Neural progenitor cell (in vitro differentiated cells): Measurements from ENCODE around the gene CFAP68. TPM values are rescaled to one million over a fixed set of nuclear protein-coding genes. Genes with fewer than 3 reads are reported as not detected.

Source experiments
- DNase-seq: peaks from one replicate; pipeline ENCODE4 v3.0.0-alpha.2; 2016; ENCODE audit warnings: low spot score
- H2AFZ ChIP-seq: fragments of 200-600 bp; sonication (generic); replicated peaks from 2 replicates; pipeline ENCODE4 v1.6.1; 2016; ENCODE audit warnings: antibody characterized with exemption
- H3F3A ChIP-seq: fragments of 200-600 bp; sonication (generic); 2 replicates; pipeline ENCODE4 v1.6.1; 2016; ENCODE audit warnings: antibody characterized with exemption, low read depth
- H3K27ac ChIP-seq: fragments of 200-600 bp; sonication (generic); 2 replicates; pipeline ENCODE4 v1.5.1; 2016; ENCODE audit warnings: mild to moderate bottlenecking
- H3K27me3 ChIP-seq: fragments of 200-600 bp; sonication (generic); 2 replicates; pipeline ENCODE4 v1.6.1; 2016; ENCODE audit warnings: mild to moderate bottlenecking, moderate library complexity
- H3K36me3 ChIP-seq: fragments of 200-600 bp; sonication (generic); 2 replicates; pipeline ENCODE4 v1.5.1; 2016
- H3K4me1 ChIP-seq: fragments of 200-600 bp; sonication (generic); 2 replicates; pipeline ENCODE4 v1.6.1; 2016; ENCODE audit warnings: mixed run types
- H3K4me2 ChIP-seq: fragments of 200-600 bp; sonication (generic); 2 replicates; pipeline ENCODE4 v1.6.1; 2016
- H3K4me3 ChIP-seq: fragments of 200-600 bp; sonication (generic); 2 replicates; pipeline ENCODE4 v1.5.1; 2016
- H3K79me2 ChIP-seq: fragments of 200-600 bp; sonication (generic); 2 replicates; pipeline ENCODE4 v1.6.1; 2016; ENCODE audit warnings: low read depth
- H3K9ac ChIP-seq: fragments of 200-600 bp; sonication (generic); 2 replicates; pipeline ENCODE4 v1.6.1; 2016
- H3K9me3 ChIP-seq: fragments of 200-600 bp; sonication (generic); 2 replicates; pipeline ENCODE4 v1.5.1; 2016; ENCODE audit warnings: low read depth
- H4K20me1 ChIP-seq: fragments of 200-600 bp; sonication (generic); 2 replicates; pipeline ENCODE4 v1.6.1; 2016; ENCODE audit warnings: low read depth
- H3K27ac Mint-ChIP-seq: 3 replicates; pipeline ENCODE4 v1.8.0; 2021; ENCODE audit warnings: mixed read lengths
- H3K27me3 Mint-ChIP-seq: 2 replicates; pipeline ENCODE4 v1.8.0; 2022; ENCODE audit warnings: low read depth, mild to moderate bottlenecking, inconsistent platforms, moderate library complexity, mixed read lengths; ENCODE audit not compliant: insufficient read depth
- H3K36me3 Mint-ChIP-seq: 3 replicates; pipeline ENCODE4 v1.8.0; 2021; ENCODE audit warnings: mixed read lengths
- H3K4me1 Mint-ChIP-seq: 3 replicates; pipeline ENCODE4 v1.8.0; 2021; ENCODE audit warnings: mixed read lengths
- H3K4me3 Mint-ChIP-seq: 3 replicates; pipeline ENCODE4 v1.8.0; 2021; ENCODE audit warnings: mild to moderate bottlenecking, moderate library complexity, mixed read lengths
- H3K9me3 Mint-ChIP-seq: 3 replicates; pipeline ENCODE4 v1.8.0; 2020; ENCODE audit warnings: mixed read lengths
- EZH2 ChIP-seq: fragments of 200-600 bp; sonication (generic); IDR thresholded peaks from 2 replicates; pipeline ENCODE4 v1.6.1; 2017; ENCODE audit warnings: antibody characterized with exemption, mild to moderate bottlenecking, moderate library complexity
- EZH2phosphoT487 ChIP-seq: fragments of 200-600 bp; sonication (generic); IDR thresholded peaks from 2 replicates; pipeline ENCODE4 v1.6.1; 2017; ENCODE audit warnings: antibody characterized with exemption
- total RNA-seq: library from RNA; depleted of rRNA; stranded (reverse); fragments of >200 nt; gene quantifications from 2 replicates; pipeline ENCODE4 v1.2.3, GENCODE V29; 2015; ENCODE audit warnings: low replicate concordance
- TF ChIP-seq, protein P1 (sequence below): fragments of 200-600 bp; sonication (generic); IDR thresholded peaks from 2 replicates; pipeline ENCODE4 v1.5.1; 2017; ENCODE audit warnings: antibody characterized with exemption, mild to moderate bottlenecking

Gene CFAP68
- total RNA-seq, 1 donor from 2014 or later = 46.7 TPM

DNA sequence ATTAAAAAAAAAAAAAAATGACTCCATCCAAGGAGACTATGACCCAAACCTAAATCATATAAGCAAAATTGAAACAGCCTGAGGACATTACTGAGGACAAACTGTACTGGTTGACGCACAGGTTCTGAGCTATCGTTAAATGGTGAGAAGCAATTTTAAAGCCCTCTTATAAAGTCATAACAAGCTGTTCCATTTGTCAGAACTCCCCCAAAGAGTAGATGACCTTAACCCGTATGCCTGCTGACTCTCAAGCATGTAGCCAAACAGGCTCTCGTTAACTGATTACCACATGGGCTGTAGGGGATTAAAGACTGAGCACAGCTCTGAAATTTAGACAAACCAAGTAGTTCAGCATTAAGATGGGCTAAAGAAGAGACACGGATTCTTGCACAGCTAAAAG, 30.0 kb downstream of the CFAP68 start:
- Mint-ChIP-seq H3K4me3 (no peak overlapping the region), H3K27ac (no peak overlapping the region), H3K4me1 (peaks cover 10% of the 10 kb centered on the region), H3K27me3 (no peaks in the 10 kb centered on the region), H3K9me3 (no peaks in the 10 kb centered on the region), H3K36me3 (no peaks in the 10 kb centered on the region)
- DNase-seq = no peak
- H2AFZ ChIP-seq = no peak overlapping the region
- H3K27me3 ChIP-seq = no peaks in the 10 kb centered on the region
- H3K9me3 ChIP-seq = no peaks in the 10 kb centered on the region
- TF ChIP-seq EZH2phosphoT487 (no peak), EZH2 (no peak)
- no peak overlapping the region for H3K4me2 ChIP-seq
- no peak overlapping the region for H3K4me3 ChIP-seq
- peaks cover 9% of the 10 kb centered on the region for H3K4me1 ChIP-seq
- no peaks in the 10 kb centered on the region for H4K20me1 ChIP-seq
- no peaks in the 10 kb centered on the region for H3F3A ChIP-seq
- H3K79me2 ChIP-seq = no peaks in the 10 kb centered on the region
- H3K36me3 ChIP-seq = no peaks in the 10 kb centered on the region
- no peak overlapping the region for H3K9ac ChIP-seq
- no peak overlapping the region for H3K27ac ChIP-seq

DNA sequence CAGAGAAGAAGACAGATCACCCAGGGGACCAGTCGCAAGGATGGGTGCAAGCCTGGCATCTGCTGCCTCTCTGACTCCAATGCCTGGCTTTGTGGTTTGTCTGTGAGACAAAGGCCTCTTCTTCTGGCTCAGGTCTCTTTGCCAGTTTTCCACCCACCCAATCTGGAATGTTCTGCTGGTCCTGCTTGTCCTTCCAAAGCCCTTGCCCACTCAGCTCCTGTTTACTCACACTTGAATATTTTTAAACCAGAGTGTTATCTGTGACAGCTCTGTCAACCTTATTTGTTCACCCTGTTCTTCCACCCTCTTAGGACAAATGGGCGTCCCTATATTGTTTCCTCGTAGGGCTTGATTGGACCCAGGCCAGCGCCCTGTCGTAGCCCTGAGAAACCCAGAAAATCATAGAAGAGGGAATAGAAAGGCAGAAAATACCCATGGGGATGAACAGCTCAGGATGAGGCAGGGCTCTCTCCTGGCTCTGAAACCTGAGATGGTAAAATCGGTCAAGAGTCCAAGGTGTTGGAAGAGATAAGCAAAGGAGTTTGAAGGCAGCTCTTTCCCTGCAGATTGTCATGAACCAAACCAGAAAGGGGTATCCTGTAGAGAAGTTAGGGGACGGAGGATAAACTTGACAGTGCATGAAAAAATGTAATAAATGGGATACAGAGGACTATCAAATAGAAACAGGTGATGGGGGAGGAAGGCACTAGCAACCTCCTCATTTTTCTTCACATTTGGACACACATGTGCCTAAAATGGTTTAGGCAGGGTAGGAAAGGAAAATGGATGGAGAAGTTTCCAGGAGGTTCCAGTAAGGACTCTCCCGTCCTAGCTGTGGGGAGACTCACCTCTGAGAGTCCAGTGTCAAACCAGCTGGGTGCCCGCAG, 31.6 kb downstream of the CFAP68 start:
- peaks cover 10% of the 10 kb centered on the region for H3K4me1 Mint-ChIP-seq
- Histone ChIP-seq H3K27me3 (no peaks in the 10 kb centered on the region), H3K27ac (no peak overlapping the region), H3K4me2 (no peak overlapping the region), H3K36me3 (no peaks in the 10 kb centered on the region), H3K79me2 (no peaks in the 10 kb centered on the region), H3K9me3 (no peaks in the 10 kb centered on the region), H3K9ac (no peak overlapping the region), H2AFZ (no peak overlapping the region), H3K4me3 (no peak overlapping the region), H3F3A (no peaks in the 10 kb centered on the region), H3K4me1 (peaks cover 9% of the 10 kb centered on the region), H4K20me1 (no peaks in the 10 kb centered on the region)
- TF ChIP-seq EZH2 (no peak), EZH2phosphoT487 (no peak)
- TF ChIP-seq, protein P1, sequence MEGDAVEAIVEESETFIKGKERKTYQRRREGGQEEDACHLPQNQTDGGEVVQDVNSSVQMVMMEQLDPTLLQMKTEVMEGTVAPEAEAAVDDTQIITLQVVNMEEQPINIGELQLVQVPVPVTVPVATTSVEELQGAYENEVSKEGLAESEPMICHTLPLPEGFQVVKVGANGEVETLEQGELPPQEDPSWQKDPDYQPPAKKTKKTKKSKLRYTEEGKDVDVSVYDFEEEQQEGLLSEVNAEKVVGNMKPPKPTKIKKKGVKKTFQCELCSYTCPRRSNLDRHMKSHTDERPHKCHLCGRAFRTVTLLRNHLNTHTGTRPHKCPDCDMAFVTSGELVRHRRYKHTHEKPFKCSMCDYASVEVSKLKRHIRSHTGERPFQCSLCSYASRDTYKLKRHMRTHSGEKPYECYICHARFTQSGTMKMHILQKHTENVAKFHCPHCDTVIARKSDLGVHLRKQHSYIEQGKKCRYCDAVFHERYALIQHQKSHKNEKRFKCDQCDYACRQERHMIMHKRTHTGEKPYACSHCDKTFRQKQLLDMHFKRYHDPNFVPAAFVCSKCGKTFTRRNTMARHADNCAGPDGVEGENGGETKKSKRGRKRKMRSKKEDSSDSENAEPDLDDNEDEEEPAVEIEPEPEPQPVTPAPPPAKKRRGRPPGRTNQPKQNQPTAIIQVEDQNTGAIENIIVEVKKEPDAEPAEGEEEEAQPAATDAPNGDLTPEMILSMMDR = no peak
- DNase-seq = no peak
- no peak overlapping the region for H3K4me3 Mint-ChIP-seq
- H3K27me3 Mint-ChIP-seq = no peaks in the 10 kb centered on the region
- H3K9me3 Mint-ChIP-seq = no peaks in the 10 kb centered on the region
- no peaks in the 10 kb centered on the region for H3K36me3 Mint-ChIP-seq
- peak overlapping the region; percentile 9 for H3K27ac Mint-ChIP-seq

DNA sequence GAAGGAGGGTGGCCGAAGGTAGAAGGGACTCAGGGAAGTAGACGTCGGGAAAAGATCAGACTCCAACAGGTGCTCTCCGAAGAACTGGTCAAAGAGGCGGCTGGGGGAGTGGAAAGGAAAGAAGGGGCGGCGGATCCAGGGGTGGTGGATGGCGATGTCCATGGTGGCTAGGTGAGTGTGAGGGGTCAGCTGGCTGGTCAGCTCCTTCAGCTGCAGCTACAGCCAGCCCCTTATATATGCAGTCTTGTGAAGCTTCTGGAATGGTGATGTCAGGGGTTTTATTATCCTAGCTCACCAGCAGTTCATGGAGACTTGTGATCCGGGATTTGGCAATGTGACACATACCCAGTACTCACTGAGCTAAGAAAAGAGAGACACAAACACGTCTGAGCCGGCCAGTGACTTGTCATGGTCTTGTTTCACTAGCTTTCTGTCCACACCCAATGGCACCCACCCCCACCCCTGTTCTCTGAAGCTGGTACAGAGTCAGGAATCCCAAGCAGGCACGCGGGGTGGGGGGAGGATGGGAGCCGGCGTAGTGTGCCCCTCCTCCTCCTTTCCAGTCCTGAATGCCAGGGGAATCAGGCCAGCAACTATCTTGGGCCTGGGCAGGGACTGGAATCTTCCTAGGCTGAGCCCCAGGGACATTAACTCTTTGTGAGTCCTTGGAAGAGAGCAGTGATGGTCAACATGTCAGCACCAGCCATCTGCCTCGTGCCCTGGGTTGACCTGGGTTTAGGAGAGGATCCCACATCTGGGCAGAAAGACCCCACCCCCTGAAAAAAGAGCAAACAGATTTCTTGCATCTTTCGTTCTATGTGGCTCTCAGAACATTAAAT, 32.4 kb downstream of the CFAP68 start, which contains the start of gene CRYAB:
CRYAB (minus strand) TSS at position 208 of the 839 bp plus-strand sequence; CDS start at position 162, 46 bp downstream.
- Histone ChIP-seq H3K9me3 (no peaks in the 10 kb centered on the region), H2AFZ (peak within 1 kb of the TSS; percentile 76)
- H3K4me1 Mint-ChIP-seq = peaks cover 10% of the 10 kb centered on the region

More for the DNA sequence above, 32.4 kb downstream of the CFAP68 start, which contains the start of gene CRYAB:
- Histone ChIP-seq H3K4me1 (peaks cover 9% of the 10 kb centered on the region), H3K4me3 (no peak within 1 kb of the TSS), H3K27me3 (no peaks in the 10 kb centered on the region), H3K4me2 (no peak within 1 kb of the TSS), H4K20me1 (no peaks in the 10 kb centered on the region), H3K27ac (no peak within 1 kb of the TSS), H3K36me3 (no peaks in the 10 kb centered on the region), H3K9ac (no peak within 1 kb of the TSS), H3K79me2 (no peaks in the 10 kb centered on the region), H3F3A (no peaks in the 10 kb centered on the region)
- peak; percentile 34 for DNase-seq
- Mint-ChIP-seq H3K4me3 (no peak within 1 kb of the TSS), H3K27me3 (no peaks in the 10 kb centered on the region), H3K27ac (peak within 1 kb of the TSS; percentile 39), H3K9me3 (no peaks in the 10 kb centered on the region), H3K36me3 (no peaks in the 10 kb centered on the region)
- TF ChIP-seq, protein P1 = no peak
- TF ChIP-seq EZH2 (no peak), EZH2phosphoT487 (no peak)
